HepG2 (cell line): ENCODE measurements around the gene AGPAT2. TPM values are rescaled to one million over a fixed set of nuclear protein-coding genes. Genes with fewer than 3 reads are reported as not detected.

Source experiments
- MEF2D ChIP-seq: sonication (generic); formaldehyde crosslinking; IDR thresholded peaks from 2 replicates; pipeline ENCODE4 v1.5.1; 2020; ENCODE audit warnings: mild to moderate bottlenecking, missing genetic modification reagents
- MEIS2 ChIP-seq: sonication (generic); formaldehyde crosslinking; IDR thresholded peaks from 2 replicates; pipeline ENCODE4 v1.9.0; 2021; ENCODE audit warnings: mild to moderate bottlenecking, missing genetic modification reagents
- MYNN ChIP-seq: sonication (generic); formaldehyde crosslinking; IDR thresholded peaks from 2 replicates; pipeline ENCODE4 v1.4.0; 2020; ENCODE audit warnings: mild to moderate bottlenecking, low read depth, missing genetic modification reagents
- NR2F6 ChIP-seq, 2 experiments: IDR thresholded peaks; 2 replicates each; pipeline ENCODE4 v1.6.1; 2016; ENCODE audit warnings: antibody characterized with exemption in 1 of 2, mild to moderate bottlenecking in 1 of 2
- PAWR ChIP-seq: sonication (generic); formaldehyde crosslinking; IDR thresholded peaks from 2 replicates; pipeline ENCODE4 v1.4.0; 2020; ENCODE audit warnings: missing genetic modification reagents, mild to moderate bottlenecking, borderline replicate concordance
- SIX4 ChIP-seq: sonication (generic); formaldehyde crosslinking; IDR thresholded peaks from 2 replicates; pipeline ENCODE4 v1.4.0; 2020; ENCODE audit warnings: missing genetic modification reagents
- SOX13 ChIP-seq, 3 experiments: fragments of 450-650 bp in 1 of 3; sonication (generic) in 1 of 3; formaldehyde crosslinking in 1 of 3; IDR thresholded peaks in 2 of 3; conservative IDR thresholded peaks in 1 of 3; 2 replicates each; pipeline versions ENCODE4 v1.5.0 to v1.6.1; 2016 to 2020; ENCODE audit warnings: antibody characterized with exemption in 1 of 3, mild to moderate bottlenecking in 1 of 3, missing compliant biosample characterization in 1 of 3, missing genetic modification reagents in 1 of 3, moderate library complexity in 1 of 3
- SYNCRIP ChIP-seq: fragments of 200-400 bp; formaldehyde crosslinking; IDR thresholded peaks from 2 replicates; pipeline ENCODE4 v1.6.1; 2018; ENCODE audit warnings: mild to moderate bottlenecking, low read depth, low read length; ENCODE audit not compliant: insufficient read depth
- TRAFD1 ChIP-seq: sonication (generic); formaldehyde crosslinking; IDR thresholded peaks from 2 replicates; pipeline ENCODE4 v1.5.1; 2020; ENCODE audit warnings: missing genetic modification reagents, mild to moderate bottlenecking, borderline replicate concordance
- ZNF121 ChIP-seq: sonication (generic); formaldehyde crosslinking; IDR thresholded peaks from 2 replicates; pipeline ENCODE4 v1.5.0; 2020; ENCODE audit warnings: mild to moderate bottlenecking, missing genetic modification reagents
- ZNF205 ChIP-seq: IDR thresholded peaks from 2 replicates; pipeline ENCODE4 v1.6.1; 2018; ENCODE audit warnings: missing biosample characterization, missing genetic modification reagents
- ZNF282 ChIP-seq: fragments of 450-650 bp; IDR thresholded peaks from 2 replicates; pipeline ENCODE4 v1.6.1; 2018; ENCODE audit not compliant: partially characterized antibody
- ZNF292 ChIP-seq: sonication (generic); formaldehyde crosslinking; IDR thresholded peaks from 2 replicates; pipeline ENCODE4 v1.8.1; 2022; ENCODE audit warnings: mild to moderate bottlenecking, low read depth, missing genetic modification reagents, borderline replicate concordance
- ZNF431 ChIP-seq: sonication (generic); formaldehyde crosslinking; IDR thresholded peaks from 2 replicates; pipeline ENCODE4 v1.9.0; 2022; ENCODE audit warnings: missing genetic modification reagents, low read depth, mild to moderate bottlenecking, borderline replicate concordance
- ZNF550 ChIP-seq: sonication (generic); formaldehyde crosslinking; IDR thresholded peaks from 2 replicates; pipeline ENCODE4 v1.4.0; 2020; ENCODE audit warnings: mild to moderate bottlenecking, missing genetic modification reagents, borderline replicate concordance
- ZNF564 ChIP-seq: sonication (generic); formaldehyde crosslinking; IDR thresholded peaks from 2 replicates; pipeline ENCODE4 v1.8.1; 2023; ENCODE audit warnings: mild to moderate bottlenecking, missing genetic modification reagents
- ZNF720 ChIP-seq: sonication (generic); formaldehyde crosslinking; IDR thresholded peaks from 2 replicates; pipeline ENCODE4 v1.4.0; 2020; ENCODE audit warnings: missing genetic modification reagents
- ZSCAN29 ChIP-seq: sonication (generic); formaldehyde crosslinking; conservative IDR thresholded peaks from 2 replicates; pipeline ENCODE4 v1.4.0; 2020; ENCODE audit warnings: mild to moderate bottlenecking, missing genetic modification reagents
- ZUFSP ChIP-seq: sonication (generic); formaldehyde crosslinking; IDR thresholded peaks from 2 replicates; pipeline ENCODE4 v1.9.0; 2021; ENCODE audit warnings: missing genetic modification reagents, mild to moderate bottlenecking, borderline replicate concordance
- polyA plus RNA-seq, 8 experiments: library from polyadenylated mRNA; depleted of rRNA in 3 of 8; stranded (reverse) in 7 of 8; unstranded in 1 of 8; fragments of >200 nt; fragmentation: Illumina TruSeq in 4 of 8; extraction: Trizol in 4 of 8; gene quantifications; 2 replicates each; pipeline versions ENCODE4 v1.2.1 to v1.2.3, GENCODE V29; 2011 to 2016; ENCODE audit warnings: low read depth in 4 of 8, missing spikeins in 1 of 8, mixed read lengths in 1 of 8; ENCODE audit not compliant: insufficient read depth in 1 of 8
- total RNA-seq, 5 experiments: library from RNA; depleted of rRNA; stranded (reverse); fragments of >200 nt; fragmentation: Illumina TruSeq; extraction: Trizol; gene quantifications; 2 replicates each; pipeline ENCODE4 v1.2.3, GENCODE V29; 2016; ENCODE audit warnings: low read depth in 1 of 5

AGPAT2 gene
- total and polyA plus RNA-seq, 2 of the 13 experiments (the other 11 are each of a cell fraction or from before 2014, with no cell fraction given) = 3.9 to 25.8 TPM

- TF ChIP-seq SOX13 (IDR thresholded peaks at IDR 0.05) (no peak; the same call in 1 of the 2 replicates), SOX13 (CRISPR knock-in tag; conservative IDR thresholded peaks at IDR 0.05 in 1 of 2, IDR thresholded peaks at IDR 0.05 in 1 of 2) (no peak), SIX4 (CRISPR knock-in tag) (no peak), NR2F6 (IDR thresholded peaks at IDR 0.05) (no peak), NR2F6 (CRISPR knock-in tag; IDR thresholded peaks at IDR 0.05) (0 out of 2 replicates have a peak, but pooled peaks have one; percentile 33), PAWR (no peak), MEF2D (CRISPR knock-in tag) (peak; percentile 35; the same call in 1 of the 2 replicates), TRAFD1 (CRISPR knock-in tag) (no peak), ZNF550 (CRISPR knock-in tag) (no peak), ZNF564 (CRISPR knock-in tag) (no peak), SYNCRIP (no peak), ZNF205 (CRISPR knock-in tag) (0 out of 2 replicates have a peak, but pooled peaks have one; percentile 33), ZNF282 (no peak), ZNF292 (CRISPR knock-in tag) (peak; percentile 68), MYNN (CRISPR knock-in tag) (no peak), ZUFSP (CRISPR knock-in tag) (no peak), MEIS2 (CRISPR knock-in tag) (0 out of 2 replicates have a peak, but pooled peaks have one; percentile 14), ZNF121 (CRISPR knock-in tag) (no peak), ZSCAN29 (no peak; the same call in 1 of the 2 replicates), ZNF720 (CRISPR knock-in tag) (no peak), ZNF431 (no peak)
Observed at GRCh38 chr9:136645903-136646754, 41.1 kb downstream of the AGPAT2 start (continued).
